Ascending aorta (tissue), 2 donors: ENCODE measurements around the gene ZNF480. TPM values are rescaled to one million over a fixed set of nuclear protein-coding genes. Genes with fewer than 3 reads are reported as not detected.
A peak's percentile ranks its signal among the peaks of the same experiment; 100 is the strongest.

Source experiments
- DNase-seq, 2 donors: peaks; one replicate each; pipeline ENCODE4 v3.0.0-alpha.2; 2019; ENCODE audit warnings: low spot score in 2 of 2
- H3K27ac ChIP-seq, 2 donors: fragments of 200-600 bp; sonication (generic); one replicate each; pipeline ENCODE4 v1.5.1; 2016 to 2017; ENCODE audit warnings: mild to moderate bottlenecking in 1 of 2
- H3K27me3 ChIP-seq: fragments of 200-600 bp; sonication (generic); one replicate; pipeline ENCODE4 v1.5.1; 2017
- H3K36me3 ChIP-seq, 2 donors: fragments of 200-600 bp; sonication (generic); one replicate each; pipeline ENCODE4 v1.5.1; 2016
- H3K4me1 ChIP-seq, 2 donors: fragments of 200-600 bp; sonication (generic); one replicate each; pipeline ENCODE4 v1.5.1; 2016 to 2017; ENCODE audit warnings: mild to moderate bottlenecking in 1 of 2
- H3K4me3 ChIP-seq, 2 donors: fragments of 200-600 bp; sonication (generic); one replicate each; pipeline ENCODE4 v1.5.1; 2016 to 2017; ENCODE audit warnings: mild to moderate bottlenecking in 1 of 2
- H3K9me3 ChIP-seq, 2 donors: fragments of 200-600 bp; sonication (generic); one replicate each; pipeline ENCODE4 v1.5.1; 2016
- intact Hi-C: fragments of 100-400 bp; cut with DNase I; formaldehyde crosslinking; loops from one replicate; pipeline ENCODE4 v1.15.1; 2023
- total RNA-seq: library from RNA; depleted of rRNA; stranded (reverse); fragments of >200 nt; gene quantifications from one replicate; pipeline ENCODE4 v1.1.0, GENCODE V29; 2016
- TF ChIP-seq, protein P1 (sequence below), 3 experiments: fragments of 200-600 bp in 2 of 3; fragments of 450-650 bp in 1 of 3; sonication (generic) in 2 of 3; IDR thresholded peaks; one replicate each; pipeline ENCODE4 v1.5.1; 2016 to 2019; ENCODE audit warnings: antibody characterized with exemption in 3 of 3, mild to moderate bottlenecking in 1 of 3, moderate library complexity in 1 of 3

Gene ZNF480
- total RNA-seq, 1 donor from 2014 or later: 4.4 TPM

DNA sequence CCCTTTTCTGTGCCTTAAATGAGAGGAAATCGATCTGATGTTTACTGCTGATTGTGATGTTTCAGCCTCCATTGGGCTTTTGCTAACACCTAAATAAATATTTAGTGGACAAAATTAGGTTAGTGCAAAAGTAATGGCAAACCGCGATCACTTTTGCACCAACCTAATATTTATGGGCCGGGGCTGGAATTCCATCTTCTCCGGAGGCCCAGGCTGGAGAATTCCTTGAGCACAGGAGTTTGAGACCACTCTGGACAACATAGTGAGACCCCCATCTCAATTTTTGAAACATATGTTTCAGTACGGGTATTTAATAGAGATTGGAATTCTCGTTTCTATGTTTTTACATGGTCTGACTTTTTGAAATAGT, 73.4 kb downstream of the ZNF480 start:
- H3K4me1 ChIP-seq: peaks cover 0 to 4% of the 10 kb centered on the region in 2 donors
- intact Hi-C loops: no loop called here
- H3K9me3 ChIP-seq: peaks cover 19 to 65% of the 10 kb centered on the region in 2 donors
- H3K27me3 ChIP-seq: no peaks in the 10 kb centered on the region
- no peak for DNase-seq
- H3K4me3 ChIP-seq: peak overlapping the region; percentile 78 to 94
- peaks cover 30 to 46% of the 10 kb centered on the region in 2 donors for H3K36me3 ChIP-seq
- H3K27ac ChIP-seq: peak overlapping the region; percentile 97 to 100
- TF ChIP-seq, protein P1, sequence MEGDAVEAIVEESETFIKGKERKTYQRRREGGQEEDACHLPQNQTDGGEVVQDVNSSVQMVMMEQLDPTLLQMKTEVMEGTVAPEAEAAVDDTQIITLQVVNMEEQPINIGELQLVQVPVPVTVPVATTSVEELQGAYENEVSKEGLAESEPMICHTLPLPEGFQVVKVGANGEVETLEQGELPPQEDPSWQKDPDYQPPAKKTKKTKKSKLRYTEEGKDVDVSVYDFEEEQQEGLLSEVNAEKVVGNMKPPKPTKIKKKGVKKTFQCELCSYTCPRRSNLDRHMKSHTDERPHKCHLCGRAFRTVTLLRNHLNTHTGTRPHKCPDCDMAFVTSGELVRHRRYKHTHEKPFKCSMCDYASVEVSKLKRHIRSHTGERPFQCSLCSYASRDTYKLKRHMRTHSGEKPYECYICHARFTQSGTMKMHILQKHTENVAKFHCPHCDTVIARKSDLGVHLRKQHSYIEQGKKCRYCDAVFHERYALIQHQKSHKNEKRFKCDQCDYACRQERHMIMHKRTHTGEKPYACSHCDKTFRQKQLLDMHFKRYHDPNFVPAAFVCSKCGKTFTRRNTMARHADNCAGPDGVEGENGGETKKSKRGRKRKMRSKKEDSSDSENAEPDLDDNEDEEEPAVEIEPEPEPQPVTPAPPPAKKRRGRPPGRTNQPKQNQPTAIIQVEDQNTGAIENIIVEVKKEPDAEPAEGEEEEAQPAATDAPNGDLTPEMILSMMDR (IDR thresholded peaks at IDR 0.05): no peak

Other genes with a start within 250 kb of the ZNF480 start
- 6.1 TPM for gene ZNF432, start 248.3 kb upstream of the ZNF480 start, total RNA-seq
- gene ZNF841, start 201.4 kb upstream of the ZNF480 start, total RNA-seq: 6.9 TPM
- 1.2 TPM for gene ZNF616, start 157.2 kb upstream of the ZNF480 start, total RNA-seq
- 2.8 TPM for gene ZNF836, start 125.5 kb upstream of the ZNF480 start, total RNA-seq
- gene PPP2R1A, start 107.1 kb upstream of the ZNF480 start, total RNA-seq: 215 TPM
- gene ZNF766, start 27.6 kb upstream of the ZNF480 start, total RNA-seq: 2.3 TPM
- not detected for gene ZNF610, start 39.1 kb downstream of the ZNF480 start, total RNA-seq
- 21.5 TPM for gene ZNF880, start 72.8 kb downstream of the ZNF480 start, total RNA-seq
- gene ZNF528, start 100.7 kb downstream of the ZNF480 start, total RNA-seq: 4.0 TPM
- gene ZNF534, start 132.0 kb downstream of the ZNF480 start, total RNA-seq: not detected
- gene ZNF578, start 156.4 kb downstream of the ZNF480 start, total RNA-seq: not detected
- 9.0 TPM for gene ZNF808, start 230.5 kb downstream of the ZNF480 start, total RNA-seq